ENCODE measurements around the gene PRDM5.

The PRDM5 gene

DNA sequence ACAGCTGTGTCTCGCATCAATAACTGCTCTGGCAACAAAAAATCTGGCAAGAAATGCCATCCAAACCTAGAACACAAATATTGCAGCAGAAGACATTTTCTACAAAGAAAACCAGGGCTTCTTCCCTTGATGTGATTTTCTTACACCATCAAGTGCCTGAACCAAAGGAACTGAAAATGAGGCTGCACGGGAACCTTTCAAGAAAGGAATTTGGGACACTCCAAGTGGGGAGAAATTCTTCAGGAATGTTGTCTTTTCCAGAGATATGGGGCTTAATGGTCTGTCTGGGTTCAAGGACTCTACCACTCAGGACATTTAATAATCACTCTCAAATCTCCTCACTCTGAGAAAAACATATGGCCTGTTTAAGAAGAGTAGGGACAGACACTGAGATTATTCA lies 57.6 kb downstream of the PRDM5 start:
- TF ChIP-seq, protein P1, sequence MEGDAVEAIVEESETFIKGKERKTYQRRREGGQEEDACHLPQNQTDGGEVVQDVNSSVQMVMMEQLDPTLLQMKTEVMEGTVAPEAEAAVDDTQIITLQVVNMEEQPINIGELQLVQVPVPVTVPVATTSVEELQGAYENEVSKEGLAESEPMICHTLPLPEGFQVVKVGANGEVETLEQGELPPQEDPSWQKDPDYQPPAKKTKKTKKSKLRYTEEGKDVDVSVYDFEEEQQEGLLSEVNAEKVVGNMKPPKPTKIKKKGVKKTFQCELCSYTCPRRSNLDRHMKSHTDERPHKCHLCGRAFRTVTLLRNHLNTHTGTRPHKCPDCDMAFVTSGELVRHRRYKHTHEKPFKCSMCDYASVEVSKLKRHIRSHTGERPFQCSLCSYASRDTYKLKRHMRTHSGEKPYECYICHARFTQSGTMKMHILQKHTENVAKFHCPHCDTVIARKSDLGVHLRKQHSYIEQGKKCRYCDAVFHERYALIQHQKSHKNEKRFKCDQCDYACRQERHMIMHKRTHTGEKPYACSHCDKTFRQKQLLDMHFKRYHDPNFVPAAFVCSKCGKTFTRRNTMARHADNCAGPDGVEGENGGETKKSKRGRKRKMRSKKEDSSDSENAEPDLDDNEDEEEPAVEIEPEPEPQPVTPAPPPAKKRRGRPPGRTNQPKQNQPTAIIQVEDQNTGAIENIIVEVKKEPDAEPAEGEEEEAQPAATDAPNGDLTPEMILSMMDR (IDR thresholded peaks at IDR 0.05; ENCODE audit: low read depth, low read length), result no peak

DNA sequence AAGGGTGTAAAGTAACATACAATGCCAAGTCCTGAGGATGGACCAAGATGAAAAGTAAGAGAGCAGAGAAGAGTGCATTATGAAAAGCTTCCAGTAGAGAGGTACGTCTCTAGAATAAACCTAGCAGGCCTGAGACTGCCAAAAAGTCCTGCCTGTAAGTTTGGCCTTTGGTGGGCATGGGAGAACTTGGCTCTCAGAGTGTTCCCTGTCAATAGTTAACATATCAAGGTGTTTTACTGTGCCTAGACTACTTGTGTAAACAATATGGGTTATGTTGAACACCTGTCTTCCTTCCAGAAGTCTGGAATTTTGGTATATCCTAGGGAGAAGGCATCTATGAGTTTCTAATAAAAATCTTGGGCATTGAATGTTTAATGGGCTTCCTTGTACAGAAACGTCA lies 60.1 kb downstream of the PRDM5 start:
- Histone ChIP-seq H3K27ac (no peak overlapping the region), H3K27me3 (ENCODE audit: insufficient read depth, low read depth, severe bottlenecking) (no peaks in the 10 kb centered on the region), H3K9me3 (ENCODE audit: severe bottlenecking) (no peaks in the 10 kb centered on the region), H3K36me3 (no peaks in the 10 kb centered on the region), H3K4me3 (ENCODE audit: low read depth, low read length) (no peak overlapping the region)
- TF ChIP-seq, protein P1 (IDR thresholded peaks at IDR 0.05; ENCODE audit: low read depth, low read length), result no peak
- no peak for DNase-seq

More for the DNA sequence above, 57.6 kb downstream of the PRDM5 start:
- Histone ChIP-seq H3K4me3 (ENCODE audit: low read depth, low read length) (no peak overlapping the region), H3K9me3 (ENCODE audit: severe bottlenecking) (no peaks in the 10 kb centered on the region), H3K27ac (no peak overlapping the region), H3K36me3 (no peaks in the 10 kb centered on the region), H3K27me3 (ENCODE audit: insufficient read depth, low read depth, severe bottlenecking) (no peaks in the 10 kb centered on the region)
- DNase-seq, result no peak

DNA sequence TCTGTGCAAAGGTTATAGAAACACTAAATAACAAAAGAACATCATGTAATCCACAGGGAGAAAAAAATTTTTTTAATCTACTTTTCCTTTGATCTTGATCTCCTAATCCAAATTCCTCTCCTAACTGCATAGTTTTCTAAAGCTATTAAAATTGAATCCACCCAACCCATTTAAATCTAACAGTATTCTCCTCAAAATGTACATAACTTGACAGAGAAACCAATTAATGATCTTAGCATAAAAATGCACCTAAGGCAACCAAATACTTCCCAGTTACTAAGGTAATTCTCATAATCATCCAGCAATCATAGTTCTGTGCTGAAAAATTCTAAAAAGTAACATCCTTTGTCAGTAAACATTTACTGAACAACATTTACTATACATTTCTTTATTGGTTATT lies 60.7 kb downstream of the PRDM5 start:
- no peaks in the 10 kb centered on the region for H3K36me3 ChIP-seq
- no peak overlapping the region for H3K4me3 ChIP-seq (ENCODE audit: low read depth, low read length)
- TF ChIP-seq, protein P1 (IDR thresholded peaks at IDR 0.05; ENCODE audit: low read depth, low read length), result no peak
- H3K9me3 ChIP-seq (ENCODE audit: severe bottlenecking), result no peaks in the 10 kb centered on the region
- no peak for DNase-seq
- no peak overlapping the region for H3K27ac ChIP-seq
- no peaks in the 10 kb centered on the region for H3K27me3 ChIP-seq (ENCODE audit: insufficient read depth, low read depth, severe bottlenecking)

DNA sequence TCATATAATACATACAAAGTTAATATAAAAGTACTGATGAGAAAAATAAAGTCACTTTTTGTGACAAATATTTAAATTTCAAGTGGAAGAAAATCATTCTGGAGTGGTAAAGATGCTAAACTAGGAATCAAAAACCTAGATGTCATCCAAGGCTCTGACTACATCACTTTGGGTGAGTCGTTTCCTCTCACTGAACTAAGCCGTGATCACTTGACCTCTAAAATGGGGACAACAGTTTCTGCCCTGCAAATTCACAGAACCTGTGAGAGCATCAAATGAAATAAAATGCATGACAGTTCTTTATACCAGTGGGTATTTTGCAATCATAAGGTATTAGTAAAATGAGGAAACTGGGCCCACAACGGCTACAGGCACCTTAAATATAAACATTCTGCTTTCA lies 63.8 kb downstream of the PRDM5 start:
- H3K36me3 ChIP-seq, result no peaks in the 10 kb centered on the region
- no peaks in the 10 kb centered on the region for H3K9me3 ChIP-seq (ENCODE audit: severe bottlenecking)
- TF ChIP-seq, protein P1 (IDR thresholded peaks at IDR 0.05; ENCODE audit: low read depth, low read length), result no peak
- no peak overlapping the region for H3K27ac ChIP-seq
- no peak overlapping the region for H3K4me3 ChIP-seq (ENCODE audit: low read depth, low read length)
- no peaks in the 10 kb centered on the region for H3K27me3 ChIP-seq (ENCODE audit: insufficient read depth, low read depth, severe bottlenecking)
- DNase-seq, result no peak

DNA sequence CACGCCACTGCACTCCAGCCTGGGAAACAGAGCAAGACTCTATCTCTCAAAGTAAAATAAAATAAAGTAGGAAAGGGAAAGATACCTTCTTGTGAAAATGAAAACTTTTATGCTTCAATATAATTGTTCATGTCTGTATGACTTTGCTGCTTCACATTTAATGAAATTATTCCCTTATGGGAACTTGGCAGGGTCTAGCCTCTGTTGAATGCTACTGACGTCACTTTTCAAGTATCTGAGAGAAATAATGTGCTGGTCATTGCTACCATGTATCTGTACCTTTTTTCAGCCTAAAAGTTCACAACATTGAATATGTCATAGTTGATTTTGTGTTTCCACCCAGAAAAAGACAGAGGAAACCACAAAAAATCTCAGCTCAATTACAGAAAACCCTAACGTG lies 65.2 kb downstream of the PRDM5 start:
- Histone ChIP-seq H3K36me3 (no peaks in the 10 kb centered on the region), H3K27me3 (ENCODE audit: insufficient read depth, low read depth, severe bottlenecking) (no peaks in the 10 kb centered on the region), H3K9me3 (ENCODE audit: severe bottlenecking) (no peaks in the 10 kb centered on the region), H3K4me3 (ENCODE audit: low read depth, low read length) (no peak overlapping the region), H3K27ac (no peak overlapping the region)
- no peak for DNase-seq
- TF ChIP-seq, protein P1 (IDR thresholded peaks at IDR 0.05; ENCODE audit: low read depth, low read length), result no peak

DNA sequence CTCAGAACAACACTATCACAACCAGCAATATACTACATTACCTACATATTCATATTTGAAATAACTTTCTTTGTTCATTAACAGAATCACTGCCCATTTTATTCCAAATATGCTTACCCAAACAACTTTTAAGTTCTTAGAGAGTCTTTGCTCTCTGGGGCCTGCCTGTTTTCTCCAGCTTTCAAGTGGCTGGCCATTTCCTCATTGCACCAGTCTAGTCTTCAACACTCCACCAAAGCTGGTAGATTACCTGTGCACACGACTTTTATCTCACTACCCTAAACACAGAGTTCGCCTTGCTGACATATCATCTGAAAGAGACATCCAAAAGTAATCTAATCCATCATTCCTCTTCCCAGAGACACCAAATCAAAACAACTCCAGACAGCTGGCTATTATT lies 66.2 kb downstream of the PRDM5 start:
- H3K9me3 ChIP-seq (ENCODE audit: severe bottlenecking), result no peaks in the 10 kb centered on the region
- H3K27ac ChIP-seq, result no peak overlapping the region
- DNase-seq, result no peak
- H3K4me3 ChIP-seq (ENCODE audit: low read depth, low read length), result no peak overlapping the region
- H3K27me3 ChIP-seq (ENCODE audit: insufficient read depth, low read depth, severe bottlenecking), result no peaks in the 10 kb centered on the region
- TF ChIP-seq, protein P1 (IDR thresholded peaks at IDR 0.05; ENCODE audit: low read depth, low read length), result no peak
- H3K36me3 ChIP-seq, result no peaks in the 10 kb centered on the region
